Pancreas (tissue), 10 donors: ENCODE results near the gene NFIA. TPM values are rescaled to one million over a fixed set of nuclear protein-coding genes. Genes with fewer than 3 reads are reported as not detected.

ENCODE experiments used
- ATAC-seq, 4 donors: fragments of 200-7000 bp; cut with Tn5 transposase; one replicate each; pipeline versions ENCODE4 v1.8.0 to v1.9.1; 2020; ENCODE audit warnings: mild to moderate bottlenecking in 4 of 4, moderate library complexity in 4 of 4
- DNase-seq, 6 donors: peaks; one replicate each; pipeline ENCODE4 v3.0.0-alpha.2; 2020
- FAIRE-seq: peaks from 2 replicates; lab custom pipeline; 2012; peaks lifted over from hg19 to GRCh38; lab: Jason Lieb, UNC
- H3K27ac ChIP-seq, 4 donors: fragments of 200-600 bp; sonication (generic); 1 replicate in 3 of 4; 2 replicates in 1 of 4; pipeline versions ENCODE4 v1.5.0 to v1.8.0; 2020
- H3K27me3 ChIP-seq, 4 donors: fragments of 200-600 bp; one replicate each; pipeline ENCODE4 v1.8.0; 2021
- H3K36me3 ChIP-seq, 3 donors: fragments of 200-600 bp; sonication (generic) in 1 of 3; one replicate each; pipeline versions ENCODE4 v1.5.0 to v1.8.0; 2020 to 2021
- H3K4me1 ChIP-seq, 3 donors: fragments of 200-600 bp; one replicate each; pipeline ENCODE4 v1.8.0; 2021
- H3K4me3 ChIP-seq, 4 donors: fragments of 200-600 bp; sonication (generic) in 2 of 4; one replicate each; pipeline versions ENCODE4 v1.5.0 to v1.8.0; 2020 to 2021
- H3K9me3 ChIP-seq, 4 donors: fragments of 200-600 bp; one replicate each; pipeline ENCODE4 v1.8.0; 2021
- CTCF ChIP-seq, 4 donors: fragments of 200-600 bp; sonication (generic) in 3 of 4; IDR thresholded peaks; one replicate each; pipeline versions ENCODE4 v1.5.0 to v1.8.0; 2021; ENCODE audit warnings: antibody characterized with exemption in 4 of 4
- WGBS, 2 donors: extraction: QIAGEN DNeasy Blood & Tissue Kit; methylation state at CpG; one replicate each; pipeline ENCODE4 v1.1.7; 2013; 5-methylcytosine and 5-hydroxymethylcytosine counted together
- intact Hi-C, 3 donors: fragments of 100-400 bp; cut with DNase I; formaldehyde crosslinking; loops; one replicate each; pipeline versions ENCODE4 v1.11.1 to v1.14.2; 2022
- polyA plus RNA-seq, 2 donors: library from polyadenylated mRNA; stranded (reverse); fragments of 200-250 nt; gene quantifications; one replicate each; pipeline ENCODE4 v1.2.3, GENCODE V29; 2013
- total RNA-seq, 6 donors: library from RNA; stranded (reverse); fragmentation: NEBNext Ultra II Directional in 4 of 6; extraction: Animal tissue kit (Norgen Biotek cat#: 25700) in 4 of 6; gene quantifications; one replicate each; pipeline versions ENCODE4 v1.2.1 to v1.2.4, GENCODE V29; 2021 to 2023
- donor health status: healthy with polysubstance abuse.
- donor health status: DM: no; HTN: no; CAD: no; lungs with moderate emphysema.
- donor health status: DM: no; HTN: no; CAD: no.
- donor health status: control.
- donor health status: control.
- donor health status: Bipolar disorder and iron deficiency.
- donor health status: DM: yes; HTN: yes; CAD: no.
- donor health status: DM: no; HTN: no; CAD: no.
- donor health status: DM: no; HTN: no; CAD: no.
- donor health status: DM: yes; HTN: yes; CAD: no.

The NFIA gene
- total and polyA plus RNA-seq, 8 donors, result 4.9 to 48.1 (median 30.2) TPM

DNA sequence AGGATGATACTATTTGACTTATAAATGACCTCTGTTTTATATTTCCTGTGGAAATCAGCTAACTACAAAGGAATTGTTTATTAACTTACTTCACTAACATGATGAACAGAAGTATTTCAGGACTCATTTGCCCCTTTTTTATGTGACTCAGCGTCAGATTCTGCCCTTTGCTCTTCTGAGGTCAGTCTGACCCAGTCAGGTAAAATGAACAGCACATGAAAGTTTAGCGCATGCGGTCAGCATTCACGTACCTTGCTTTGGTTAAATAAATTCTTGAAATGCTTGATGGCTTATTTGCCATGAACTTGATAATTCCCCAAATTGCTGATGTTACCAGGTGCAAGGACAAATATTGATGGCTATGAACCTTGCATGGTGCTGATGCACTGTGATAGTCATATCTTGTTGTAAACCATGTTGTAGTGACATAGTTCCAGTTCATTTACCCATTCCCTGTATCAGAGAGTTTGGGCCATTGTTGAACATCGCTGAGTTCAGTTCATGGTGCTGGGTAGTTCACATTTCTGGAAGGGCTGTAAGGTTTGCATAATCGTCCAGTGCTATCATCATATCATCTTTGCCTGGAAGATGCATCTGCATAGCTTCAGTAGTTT lies 133.4 kb downstream of the NFIA start:
- no peak overlapping the region for H3K27ac ChIP-seq
- FAIRE-seq, result no peak
- intact Hi-C loops, result no loop called here

GRCh38 chr1:61220536-61220935 lies 138.2 kb downstream of the NFIA start:
- no peak overlapping the region for H3K4me3 ChIP-seq
- peaks cover 11 to 25% (median 17%) of the 10 kb centered on the region in 3 donors for H3K4me1 ChIP-seq
- H3K36me3 ChIP-seq, result no peaks in the 10 kb centered on the region
- intact Hi-C loops, result no loop called here
- DNase-seq (no peak), FAIRE-seq (no peak), ATAC-seq (no peak)
- H3K27ac ChIP-seq, result no peak overlapping the region
- no peaks in the 10 kb centered on the region for H3K27me3 ChIP-seq
- WGBS, 2 donors, result 73 to 76% methylated on average over 2 of the region's 2 CpGs
- TF ChIP-seq CTCF (IDR thresholded peaks at IDR 0.05), result no peak
- H3K9me3 ChIP-seq, result no peaks in the 10 kb centered on the region

More for the DNA sequence above, 133.4 kb downstream of the NFIA start:
- H3K27me3 ChIP-seq, result no peaks in the 10 kb centered on the region
- DNase-seq, result no peak
- no peak for TF ChIP-seq CTCF (IDR thresholded peaks at IDR 0.05)
- no peaks in the 10 kb centered on the region for H3K36me3 ChIP-seq
- ATAC-seq, result peak in 3 of 4 donors; percentile 19 to 44 (median 24)
- no peak overlapping the region for H3K4me3 ChIP-seq
- H3K4me1 ChIP-seq, result peaks cover 0 to 15% (median 3%) of the 10 kb centered on the region in 3 donors
- 80 to 85% methylated on average over 6 of the region's 6 CpGs for WGBS, 2 donors
- no peaks in the 10 kb centered on the region for H3K9me3 ChIP-seq

- H3K4me1 ChIP-seq, result peaks cover 14 to 24% (median 17%) of the 10 kb centered on the region in 3 donors
- H3K27ac ChIP-seq, result peak overlapping the region in 2 of 4 donors; percentile 33 to 40
- ATAC-seq (peak in 3 of 4 donors; percentile 53 to 76 (median 66)), DNase-seq (no peak), FAIRE-seq (no peak)
- no peaks in the 10 kb centered on the region for H3K36me3 ChIP-seq
- no peaks in the 10 kb centered on the region for H3K9me3 ChIP-seq
- intact Hi-C loops, result no loop called here
- H3K4me3 ChIP-seq, result no peak overlapping the region
- TF ChIP-seq CTCF (IDR thresholded peaks at IDR 0.05), result no peak
- 57 to 61% methylated on average over 4 of the region's 4 CpGs for WGBS, 2 donors
- H3K27me3 ChIP-seq, result no peaks in the 10 kb centered on the region
These were observed 139.3 kb downstream of the NFIA start for GRCh38 chr1:61221642-61222041.

DNA sequence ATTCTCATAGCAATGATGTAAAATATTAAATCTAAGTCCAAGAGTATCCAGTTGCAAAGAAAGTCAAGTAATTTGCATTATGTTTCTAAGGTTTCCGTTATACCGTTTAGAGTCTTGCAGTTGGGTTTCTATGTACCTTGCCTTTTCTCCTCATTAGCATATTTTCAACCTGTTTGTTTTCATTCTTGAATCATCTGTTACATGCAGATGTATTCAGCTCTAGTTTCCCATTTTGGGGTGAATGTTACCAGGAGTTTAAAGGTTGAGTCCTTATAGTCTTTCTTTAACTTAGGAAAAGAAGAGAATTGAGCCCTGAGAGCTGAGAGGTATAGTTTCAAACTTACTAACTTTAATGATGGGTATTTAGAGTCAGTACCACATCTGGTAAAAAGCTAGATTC lies 139.9 kb downstream of the NFIA start:
- no peak for FAIRE-seq
- H3K4me3 ChIP-seq, result no peak overlapping the region
- no peaks in the 10 kb centered on the region for H3K27me3 ChIP-seq
- H3K27ac ChIP-seq, result peak overlapping the region in 2 of 4 donors; percentile 33 to 40
- no peak for TF ChIP-seq CTCF (IDR thresholded peaks at IDR 0.05)
- H3K9me3 ChIP-seq, result no peaks in the 10 kb centered on the region
- peaks cover 20 to 24% (median 20%) of the 10 kb centered on the region in 3 donors for H3K4me1 ChIP-seq
- ATAC-seq, result no peak
- no peak for DNase-seq
- 69 to 76% methylated on average over 2 of the region's 2 CpGs for WGBS, 2 donors
- H3K36me3 ChIP-seq, result no peaks in the 10 kb centered on the region
- intact Hi-C loops, result no loop called here

DNA sequence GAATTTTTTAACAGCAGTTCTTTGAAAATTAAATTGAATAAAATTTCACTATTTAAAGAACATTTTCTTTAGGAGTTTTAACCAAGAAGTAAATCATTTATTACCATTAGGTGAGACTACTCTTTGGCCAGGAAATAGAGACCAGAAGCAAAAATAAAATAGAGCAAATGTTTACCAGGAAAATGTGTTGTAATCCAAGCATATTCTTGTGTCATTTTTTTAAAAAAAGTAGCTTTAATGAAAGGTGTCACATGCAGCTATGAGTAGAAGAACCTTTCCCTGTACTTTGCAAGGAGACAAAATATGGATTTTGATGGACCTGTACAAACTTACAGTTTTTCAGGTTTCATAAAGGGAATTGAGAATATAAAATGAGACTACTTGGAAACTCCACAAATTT lies 140.8 kb downstream of the NFIA start:
- FAIRE-seq, result no peak

More for the DNA sequence above, 140.8 kb downstream of the NFIA start:
- no peaks in the 10 kb centered on the region for H3K9me3 ChIP-seq
- no peak for DNase-seq
- peaks cover 20 to 26% (median 24%) of the 10 kb centered on the region in 3 donors for H3K4me1 ChIP-seq
- no peaks in the 10 kb centered on the region for H3K36me3 ChIP-seq
- no peaks in the 10 kb centered on the region for H3K27me3 ChIP-seq
- peak in 3 of 4 donors; percentile 19 to 29 (median 28) for ATAC-seq
- intact Hi-C loops, result no loop called here
- no peak overlapping the region for H3K27ac ChIP-seq
- no peak overlapping the region for H3K4me3 ChIP-seq
- no peak for TF ChIP-seq CTCF (IDR thresholded peaks at IDR 0.05)
